22Rv1 (cell line): Measurements from ENCODE around the gene TMED3.

Experiments used
- CTCF ChIP-seq: fragments of 450-650 bp; IDR thresholded peaks from 2 replicates; pipeline ENCODE4 v1.5.1; 2017; ENCODE audit warnings: mild to moderate bottlenecking
- ZFX ChIP-seq: fragments of 450-650 bp; IDR thresholded peaks from 2 replicates; pipeline ENCODE4 v1.6.1; 2017; ENCODE audit warnings: antibody characterized with exemption, borderline replicate concordance

DNA sequence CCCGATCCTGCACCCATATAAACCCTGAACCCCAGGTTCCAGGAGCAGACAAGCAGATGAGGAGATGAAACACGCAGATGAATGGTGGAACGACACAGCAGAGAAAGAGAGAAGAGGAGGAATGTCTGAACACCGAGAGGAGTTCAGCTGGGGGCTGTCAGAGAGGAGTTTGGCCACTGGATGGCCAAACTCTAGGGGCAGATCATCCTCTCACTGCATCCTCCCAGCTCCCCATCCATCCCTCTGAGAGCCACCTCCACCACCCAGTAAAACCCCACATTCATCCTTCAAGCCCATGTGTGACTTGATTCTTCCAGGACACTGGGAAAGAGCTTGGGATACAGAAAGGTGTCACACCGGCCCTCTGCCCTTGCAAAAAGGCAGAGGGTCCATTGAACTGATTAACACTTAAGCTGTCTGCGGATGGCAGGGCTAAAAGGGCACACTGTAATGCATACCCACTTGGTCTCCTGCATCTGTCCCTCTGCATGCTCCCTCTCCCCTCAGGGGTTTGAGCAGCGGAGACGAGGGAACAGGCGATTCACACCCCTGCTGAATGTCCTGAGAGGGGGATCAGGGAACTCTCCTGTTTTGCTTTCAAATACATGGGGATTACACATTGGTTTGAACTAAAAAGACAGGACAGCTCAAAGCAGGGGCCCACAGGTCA, 53.8 kb downstream of the TMED3 start:
- TF ChIP-seq CTCF (no peak), ZFX (no peak)
